T-cell (primary cell): Measurements from ENCODE around the gene CDKN2B. TPM values are rescaled to one million over a fixed set of nuclear protein-coding genes. Genes with fewer than 3 reads are reported as not detected.
"Not testable (repeated sequence)": the region's sequence is repeated elsewhere in the genome, so short reads cannot be mapped to it uniquely, and the experiment has no call there.

ENCODE experiments used
- ATAC-seq, 4 experiments: fragments of 200-7000 bp in 3 of 4; fragments of 150-1000 bp in 1 of 4; cut with Tn5 transposase; replicated peaks in 1 of 4; 1 replicate in 3 of 4; 2 replicates in 1 of 4; pipeline ENCODE4 v1.10.0; 2021; ENCODE audit warnings: moderate library complexity in 3 of 4, mild to moderate bottlenecking in 2 of 4, moderate number of reproducible peaks in 1 of 4
- CTCF ChIA-PET, 2 donors: fragments of 300-600 bp; sonication (Branson Sonifier 250); formaldehyde crosslinking; loops; one replicate each; lab custom pipeline; 2022; ENCODE audit warnings: antibody characterized with exemption in 2 of 2; lab: Charles Lee
- POLR2A ChIA-PET, 2 donors: fragments of 300-600 bp; sonication (Branson Sonifier 250); formaldehyde crosslinking; loops; one replicate each; lab custom pipeline; 2022; ENCODE audit warnings: antibody characterized with exemption in 2 of 2; lab: Charles Lee
- DNase-seq, 35 experiments: peaks; one replicate each; pipeline versions ENCODE4 v3.0.0 to v3.0.0-alpha.2; 2013 to 2023
- H3K27ac ChIP-seq: one replicate; pipeline ENCODE4 v1.5.1; 2013; ENCODE audit warnings: low read length
- H3K27me3 ChIP-seq, 2 experiments: replicated peaks in 1 of 2; 1 replicate in 1 of 2; 2 replicates in 1 of 2; pipeline versions ENCODE4 v1.6.1 to v1.7.0; 2013; ENCODE audit warnings: low read length in 1 of 2, mixed read lengths in 1 of 2; ENCODE audit not compliant: control insufficient read depth in 2 of 2, insufficient read depth in 2 of 2; ENCODE audit errors: extremely low read depth in 1 of 2
- H3K36me3 ChIP-seq, 2 donors: 1 replicate in 1 of 2; 2 replicates in 1 of 2; pipeline versions ENCODE4 v1.6.1 to v1.7.0; 2013; ENCODE audit warnings: low read length in 1 of 2; ENCODE audit not compliant: control insufficient read depth in 2 of 2, insufficient read depth in 1 of 2; ENCODE audit errors: extremely low read depth in 1 of 2
- H3K4me1 ChIP-seq, 2 experiments: 1 replicate in 1 of 2; 2 replicates in 1 of 2; pipeline versions ENCODE4 v1.6.1 to v1.7.0; 2013; ENCODE audit warnings: low read length in 2 of 2, mixed read lengths in 1 of 2; ENCODE audit not compliant: insufficient read depth in 2 of 2, control insufficient read depth in 1 of 2; ENCODE audit errors: extremely low read depth in 1 of 2
- H3K4me3 ChIP-seq, 2 donors: 1 replicate in 1 of 2; 2 replicates in 1 of 2; pipeline versions ENCODE4 v1.5.1 to v1.7.0; 2013; ENCODE audit warnings: mild to moderate bottlenecking in 2 of 2, low read length in 1 of 2, moderate library complexity in 1 of 2; ENCODE audit not compliant: control insufficient read depth in 1 of 2; ENCODE audit errors: extremely low read depth in 1 of 2
- H3K9me3 ChIP-seq: 2 replicates; pipeline ENCODE4 v1.7.0; 2013
- H3K27ac Mint-ChIP-seq, 2 donors: one replicate each; pipeline ENCODE4 v1.8.0; 2020 to 2021; ENCODE audit warnings: mild to moderate bottlenecking in 2 of 2, mixed read lengths in 2 of 2
- H3K27me3 Mint-ChIP-seq, 2 donors: one replicate each; pipeline ENCODE4 v1.8.0; 2021 to 2022; ENCODE audit warnings: mixed read lengths in 2 of 2
- H3K36me3 Mint-ChIP-seq: one replicate; pipeline ENCODE4 v1.8.0; 2021; ENCODE audit warnings: mixed read lengths
- H3K4me1 Mint-ChIP-seq, 3 donors: one replicate each; pipeline ENCODE4 v1.8.0; 2020 to 2022; ENCODE audit warnings: mixed read lengths in 3 of 3, mild to moderate bottlenecking in 1 of 3
- H3K4me3 Mint-ChIP-seq, 3 donors: one replicate each; pipeline ENCODE4 v1.8.0; 2020 to 2022; ENCODE audit warnings: mild to moderate bottlenecking in 3 of 3, mixed read lengths in 3 of 3, moderate library complexity in 3 of 3
- H3K9me3 Mint-ChIP-seq, 3 donors: one replicate each; pipeline ENCODE4 v1.8.0; 2020 to 2022; ENCODE audit warnings: mixed read lengths in 3 of 3
- WGBS: methylation state at CpG from one replicate; pipeline ENCODE4 v1.1.5; 2013; ENCODE audit warnings: missing lambda C conversion rate; ENCODE audit not compliant: insufficient coverage; 5-methylcytosine and 5-hydroxymethylcytosine counted together
- total RNA-seq, 35 experiments: library from RNA in 6 of 35; stranded (reverse) in 6 of 35; fragments of 120-200 nt in 1 of 35; gene quantifications; one replicate each; pipeline versions ENCODE4 v1.2.1 to v1.2.4 and lab custom pipeline; 2013 to 2026

Gene CDKN2B
- total RNA-seq (1 to 10 TPM in 3 of 5 donors, under 1 TPM in 2; 0.33 to 4.4 (median 1.4) TPM), total RNA-seq (lab: John Stamatoyannopoulos, UW) (0 to 2.9 (median 0.61) reads per million in 29 experiments)
- 0.74 TPM for total RNA-seq (2013)

GRCh38 chr9:22008717-22009505, at the start of gene CDKN2B:
TSS of gene CDKN2B (minus strand) at chr9:22009305. CDS start at chr9:22008953, 352 bp downstream.
- Mint-ChIP-seq H3K4me1 (peaks cover 22 to 34% (median 26%) of the 10 kb centered on the region in 3 donors), H3K9me3 (no peaks in the 10 kb centered on the region), H3K4me3 (peak within 1 kb of the TSS; percentile 68 to 85 (median 81)), H3K36me3 (no peaks in the 10 kb centered on the region), H3K27me3 (peaks cover 58% of the 10 kb centered on the region in 2 donors), H3K27ac (peak within 1 kb of the TSS in 1 of 2 donors; percentile 46)
- Histone ChIP-seq H3K4me1 (peaks cover 9 to 24% of the 10 kb centered on the region in 2 experiments), H3K27me3 (peaks cover 30 to 39% of the 10 kb centered on the region in 2 experiments), H3K4me3 (peak within 1 kb of the TSS; percentile 61 to 77), H3K36me3 (no peaks in the 10 kb centered on the region), H3K9me3 (no peaks in the 10 kb centered on the region), H3K27ac (no peak within 1 kb of the TSS)
- WGBS, result 3% methylated on average over 86 of the region's 86 CpGs
- peak in 25 of 35 experiments; percentile 23 to 80 (median 45) for DNase-seq
- POLR2A ChIA-PET, result interaction anchor here (0.5 to 0.6 kb wide), 2 partner anchors 65 to 397 kb away, joined by 3 to 4 read pairs; no protein-coding TSS in a partner anchor
- peak; percentile 70 to 80 (median 73) for ATAC-seq
- CTCF ChIA-PET, result interaction anchor here (0.6 to 3.4 kb wide), 24 partner anchors 13 to 452 kb away, joined by 3 to 55 read pairs (median 4); partner anchors contain the start of genes CDKN2A (in 1 of the 2) and CDKN2B-AS1 (in 1 of the 2)

GRCh38 chr9:22057972-22058371, 48.9 kb upstream of the CDKN2B start:
- H3K9me3 Mint-ChIP-seq, H3K4me3 ChIP-seq, H3K27ac ChIP-seq, H3K27me3 ChIP-seq, H3K4me3 Mint-ChIP-seq, DNase-seq, H3K27me3 Mint-ChIP-seq, ATAC-seq, H3K9me3 ChIP-seq, CTCF ChIA-PET, H3K4me1 ChIP-seq, H3K36me3 Mint-ChIP-seq, H3K36me3 ChIP-seq, H3K27ac Mint-ChIP-seq: not testable (repeated sequence)
- peaks cover 2 to 14% (median 13%) of the 10 kb centered on the region in 3 donors for H3K4me1 Mint-ChIP-seq
- POLR2A ChIA-PET, result interaction anchor here in 1 of 2 donors (0.6 kb wide), 1 partner anchor 20 kb away, joined by 4 read pairs; no protein-coding TSS in a partner anchor
- WGBS, result 100% methylated on average over 2 of the region's 6 CpGs

- ATAC-seq (no peak), DNase-seq (no peak)
- Histone ChIP-seq H3K36me3 (no peaks in the 10 kb centered on the region), H3K27ac (no peak overlapping the region), H3K4me3 (no peak overlapping the region), H3K27me3 (no peaks in the 10 kb centered on the region), H3K9me3 (no peaks in the 10 kb centered on the region), H3K4me1 (peaks cover 0 to 17% of the 10 kb centered on the region in 2 experiments)
- ChIA-PET POLR2A (no interaction called here), CTCF (interaction anchor here in 1 of 2 donors (0.9 kb wide), 1 partner anchor 11 kb away, joined by 4 read pairs; no protein-coding TSS in a partner anchor)
- no CpG with 5 or more reads among the region's 3 CpGs for WGBS
- Mint-ChIP-seq H3K27ac (no peak overlapping the region), H3K4me3 (no peak overlapping the region), H3K36me3 (peaks cover 5% of the 10 kb centered on the region), H3K27me3 (no peaks in the 10 kb centered on the region), H3K4me1 (peaks cover 18 to 25% (median 24%) of the 10 kb centered on the region in 3 donors), H3K9me3 (no peaks in the 10 kb centered on the region)
These were observed 47.3 kb upstream of the CDKN2B start for GRCh38 chr9:22056402-22056801.

- DNase-seq (no peak), ATAC-seq (no peak)
- H3K9me3 ChIP-seq, result no peaks in the 10 kb centered on the region
- peaks cover 28 to 35% (median 33%) of the 10 kb centered on the region in 3 donors for H3K4me1 Mint-ChIP-seq
- ChIA-PET POLR2A (no interaction called here), CTCF (interaction anchor here in 1 of 2 donors (1.4 kb wide), 1 partner anchor 11 kb away, joined by 3 read pairs; no protein-coding TSS in a partner anchor)
- no peak overlapping the region for H3K4me3 Mint-ChIP-seq
- H3K9me3 Mint-ChIP-seq, result no peaks in the 10 kb centered on the region
- peaks cover 0 to 28% of the 10 kb centered on the region in 2 experiments for H3K4me1 ChIP-seq
- H3K36me3 Mint-ChIP-seq, result peaks cover 5% of the 10 kb centered on the region
- no peak overlapping the region for H3K27ac Mint-ChIP-seq
- H3K4me3 ChIP-seq, result no peak overlapping the region
- H3K27me3 ChIP-seq, result no peaks in the 10 kb centered on the region
- H3K27ac ChIP-seq, result no peak overlapping the region
- no peaks in the 10 kb centered on the region for H3K27me3 Mint-ChIP-seq
- no peaks in the 10 kb centered on the region for H3K36me3 ChIP-seq
These were observed 46.0 kb upstream of the CDKN2B start for GRCh38 chr9:22055090-22055489.

GRCh38 chr9:22054529-22054928, 45.4 kb upstream of the CDKN2B start:
- Histone ChIP-seq H3K36me3 (no peaks in the 10 kb centered on the region), H3K9me3 (no peaks in the 10 kb centered on the region), H3K27me3 (no peaks in the 10 kb centered on the region), H3K27ac (no peak overlapping the region), H3K4me1 (peaks cover 0 to 28% of the 10 kb centered on the region in 2 experiments), H3K4me3 (no peak overlapping the region)
- Mint-ChIP-seq H3K9me3 (no peaks in the 10 kb centered on the region), H3K27ac (no peak overlapping the region), H3K4me1 (peaks cover 28 to 35% (median 33%) of the 10 kb centered on the region in 3 donors), H3K4me3 (no peak overlapping the region), H3K27me3 (no peaks in the 10 kb centered on the region), H3K36me3 (peaks cover 5% of the 10 kb centered on the region)
- DNase-seq, result no peak
- WGBS, result no CpG with 5 or more reads among the region's 2 CpGs
- ATAC-seq, result no peak
- ChIA-PET POLR2A (no interaction called here), CTCF (interaction anchor here in 1 of 2 donors (1.4 kb wide), 1 partner anchor 11 kb away, joined by 3 read pairs; no protein-coding TSS in a partner anchor)

GRCh38 chr9:22054076-22054475, 45.0 kb upstream of the CDKN2B start:
- POLR2A ChIA-PET, result no interaction called here
- Histone ChIP-seq H3K36me3 (no peaks in the 10 kb centered on the region), H3K4me3 (no peak overlapping the region), H3K27me3 (no peaks in the 10 kb centered on the region), H3K9me3 (no peaks in the 10 kb centered on the region), H3K4me1 (peaks cover 0 to 28% of the 10 kb centered on the region in 2 experiments), H3K27ac (no peak overlapping the region)
- Mint-ChIP-seq H3K27ac (no peak overlapping the region), H3K4me1 (peaks cover 28 to 35% (median 33%) of the 10 kb centered on the region in 3 donors), H3K4me3 (no peak overlapping the region), H3K36me3 (peaks cover 5% of the 10 kb centered on the region), H3K27me3 (no peaks in the 10 kb centered on the region), H3K9me3 (no peaks in the 10 kb centered on the region)
- ATAC-seq, result no peak
- WGBS, result no CpG with 5 or more reads among the region's 3 CpGs
- DNase-seq, result no peak
- CTCF ChIA-PET, result no interaction called here
